ENCODE results near the gene CD48.

- TF ChIP-seq, protein P1, sequence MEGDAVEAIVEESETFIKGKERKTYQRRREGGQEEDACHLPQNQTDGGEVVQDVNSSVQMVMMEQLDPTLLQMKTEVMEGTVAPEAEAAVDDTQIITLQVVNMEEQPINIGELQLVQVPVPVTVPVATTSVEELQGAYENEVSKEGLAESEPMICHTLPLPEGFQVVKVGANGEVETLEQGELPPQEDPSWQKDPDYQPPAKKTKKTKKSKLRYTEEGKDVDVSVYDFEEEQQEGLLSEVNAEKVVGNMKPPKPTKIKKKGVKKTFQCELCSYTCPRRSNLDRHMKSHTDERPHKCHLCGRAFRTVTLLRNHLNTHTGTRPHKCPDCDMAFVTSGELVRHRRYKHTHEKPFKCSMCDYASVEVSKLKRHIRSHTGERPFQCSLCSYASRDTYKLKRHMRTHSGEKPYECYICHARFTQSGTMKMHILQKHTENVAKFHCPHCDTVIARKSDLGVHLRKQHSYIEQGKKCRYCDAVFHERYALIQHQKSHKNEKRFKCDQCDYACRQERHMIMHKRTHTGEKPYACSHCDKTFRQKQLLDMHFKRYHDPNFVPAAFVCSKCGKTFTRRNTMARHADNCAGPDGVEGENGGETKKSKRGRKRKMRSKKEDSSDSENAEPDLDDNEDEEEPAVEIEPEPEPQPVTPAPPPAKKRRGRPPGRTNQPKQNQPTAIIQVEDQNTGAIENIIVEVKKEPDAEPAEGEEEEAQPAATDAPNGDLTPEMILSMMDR (IDR thresholded peaks at IDR 0.05; ENCODE audit: low read depth, low read length, missing input control), result no peak
- TF ChIP-seq TAF1 (conservative IDR thresholded peaks at IDR 0.05), result no peak
- no peak for TF ChIP-seq JUND (IDR thresholded peaks at IDR 0.05)
- no peak for TF ChIP-seq HNF4G (IDR thresholded peaks at IDR 0.05)
- no peak for TF ChIP-seq RAD21 (IDR thresholded peaks at IDR 0.05)
- no peak for TF ChIP-seq EGR1 (IDR thresholded peaks at IDR 0.05; ENCODE audit: low read depth in 2 of 2)
- TF ChIP-seq, protein P2, sequence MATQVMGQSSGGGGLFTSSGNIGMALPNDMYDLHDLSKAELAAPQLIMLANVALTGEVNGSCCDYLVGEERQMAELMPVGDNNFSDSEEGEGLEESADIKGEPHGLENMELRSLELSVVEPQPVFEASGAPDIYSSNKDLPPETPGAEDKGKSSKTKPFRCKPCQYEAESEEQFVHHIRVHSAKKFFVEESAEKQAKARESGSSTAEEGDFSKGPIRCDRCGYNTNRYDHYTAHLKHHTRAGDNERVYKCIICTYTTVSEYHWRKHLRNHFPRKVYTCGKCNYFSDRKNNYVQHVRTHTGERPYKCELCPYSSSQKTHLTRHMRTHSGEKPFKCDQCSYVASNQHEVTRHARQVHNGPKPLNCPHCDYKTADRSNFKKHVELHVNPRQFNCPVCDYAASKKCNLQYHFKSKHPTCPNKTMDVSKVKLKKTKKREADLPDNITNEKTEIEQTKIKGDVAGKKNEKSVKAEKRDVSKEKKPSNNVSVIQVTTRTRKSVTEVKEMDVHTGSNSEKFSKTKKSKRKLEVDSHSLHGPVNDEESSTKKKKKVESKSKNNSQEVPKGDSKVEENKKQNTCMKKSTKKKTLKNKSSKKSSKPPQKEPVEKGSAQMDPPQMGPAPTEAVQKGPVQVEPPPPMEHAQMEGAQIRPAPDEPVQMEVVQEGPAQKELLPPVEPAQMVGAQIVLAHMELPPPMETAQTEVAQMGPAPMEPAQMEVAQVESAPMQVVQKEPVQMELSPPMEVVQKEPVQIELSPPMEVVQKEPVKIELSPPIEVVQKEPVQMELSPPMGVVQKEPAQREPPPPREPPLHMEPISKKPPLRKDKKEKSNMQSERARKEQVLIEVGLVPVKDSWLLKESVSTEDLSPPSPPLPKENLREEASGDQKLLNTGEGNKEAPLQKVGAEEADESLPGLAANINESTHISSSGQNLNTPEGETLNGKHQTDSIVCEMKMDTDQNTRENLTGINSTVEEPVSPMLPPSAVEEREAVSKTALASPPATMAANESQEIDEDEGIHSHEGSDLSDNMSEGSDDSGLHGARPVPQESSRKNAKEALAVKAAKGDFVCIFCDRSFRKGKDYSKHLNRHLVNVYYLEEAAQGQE (IDR thresholded peaks at IDR 0.05), result no peak
- TF ChIP-seq GABPA (IDR thresholded peaks at IDR 0.05 in 1 of 2, conservative IDR thresholded peaks at IDR 0.05 in 1 of 2), result no peak
- no peak for TF ChIP-seq SP1 (IDR thresholded peaks at IDR 0.05)
- TF ChIP-seq FOXA1 (IDR thresholded peaks at IDR 0.05), result no peak
- no peak for TF ChIP-seq YY1 (IDR thresholded peaks at IDR 0.05)
- TF ChIP-seq, protein P3, sequence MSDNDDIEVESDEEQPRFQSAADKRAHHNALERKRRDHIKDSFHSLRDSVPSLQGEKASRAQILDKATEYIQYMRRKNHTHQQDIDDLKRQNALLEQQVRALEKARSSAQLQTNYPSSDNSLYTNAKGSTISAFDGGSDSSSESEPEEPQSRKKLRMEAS (IDR thresholded peaks at IDR 0.05), result no peak
- TF ChIP-seq, protein P4, sequence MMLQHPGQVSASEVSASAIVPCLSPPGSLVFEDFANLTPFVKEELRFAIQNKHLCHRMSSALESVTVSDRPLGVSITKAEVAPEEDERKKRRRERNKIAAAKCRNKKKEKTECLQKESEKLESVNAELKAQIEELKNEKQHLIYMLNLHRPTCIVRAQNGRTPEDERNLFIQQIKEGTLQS (IDR thresholded peaks at IDR 0.05), result no peak
- no peak for TF ChIP-seq RXRA (IDR thresholded peaks at IDR 0.05)
Measured at GRCh38 chr1:160704250-160704649, 7.4 kb downstream of the CD48 start.

All from liver (tissue), 3 donors.